Breast epithelium (tissue), 4 donors: ENCODE measurements around the gene UMOD. TPM values are rescaled to one million over a fixed set of nuclear protein-coding genes. Genes with fewer than 3 reads are reported as not detected.
"Not testable (repeated sequence)": the region's sequence is repeated elsewhere in the genome, so short reads cannot be mapped to it uniquely, and the experiment has no call there.

Source experiments
- DNase-seq, 2 donors: peaks; one replicate each; pipeline ENCODE4 v3.0.0-alpha.2; 2019; ENCODE audit warnings: low spot score in 2 of 2
- H3K27ac ChIP-seq, 2 donors: fragments of 200-600 bp; sonication (generic) in 1 of 2; one replicate each; pipeline ENCODE4 v1.5.1; 2016 to 2019; ENCODE audit warnings: mild to moderate bottlenecking in 1 of 2
- H3K27me3 ChIP-seq, 2 donors: fragments of 200-600 bp; sonication (generic) in 1 of 2; one replicate each; pipeline versions ENCODE4 v1.5.1 to v1.6.0; 2017 to 2019; ENCODE audit warnings: control low read depth in 1 of 2, mild to moderate bottlenecking in 1 of 2
- H3K36me3 ChIP-seq: fragments of 200-600 bp; one replicate; pipeline ENCODE4 v1.5.1; 2019
- H3K4me1 ChIP-seq, 2 donors: fragments of 200-600 bp; sonication (generic); one replicate each; pipeline ENCODE4 v1.5.1; 2016 to 2019; ENCODE audit warnings: control low read depth in 1 of 2
- H3K4me3 ChIP-seq, 3 donors: fragments of 200-600 bp; sonication (generic); 1 replicate in 2 of 3; 2 replicates in 1 of 3; pipeline ENCODE4 v1.5.1; 2016 to 2019; ENCODE audit warnings: mild to moderate bottlenecking in 3 of 3, moderate library complexity in 2 of 3
- H3K9me3 ChIP-seq, 2 donors: fragments of 200-600 bp; sonication (generic) in 1 of 2; one replicate each; pipeline ENCODE4 v1.5.1; 2016 to 2019; ENCODE audit warnings: control low read depth in 1 of 2
- POLR2A ChIP-seq: fragments of 450-650 bp; IDR thresholded peaks from one replicate; pipeline ENCODE4 v1.6.1; 2016; ENCODE audit warnings: antibody characterized with exemption, mild to moderate bottlenecking, moderate library complexity
- POLR2AphosphoS5 ChIP-seq, 3 donors: sonication (generic); formaldehyde crosslinking; IDR thresholded peaks; one replicate each; pipeline ENCODE4 v1.6.1; 2017; ENCODE audit warnings: antibody characterized with exemption in 3 of 3
- intact Hi-C: fragments of 100-400 bp; cut with DNase I; formaldehyde crosslinking; loops from one replicate; pipeline ENCODE4 v1.15.1; 2023; ENCODE audit warnings: low total_unique reads
- total RNA-seq, 3 donors: library from RNA; depleted of rRNA; stranded (reverse); fragments of >200 nt; gene quantifications; one replicate each; pipeline ENCODE4 v1.1.0, GENCODE V29; 2016
- TF ChIP-seq, protein P1 (sequence below), 3 donors: fragments of 450-650 bp; IDR thresholded peaks; one replicate each; pipeline ENCODE4 v1.5.1; 2016 to 2017; ENCODE audit warnings: antibody characterized with exemption in 3 of 3, mild to moderate bottlenecking in 3 of 3, moderate library complexity in 3 of 3

The UMOD gene
- total RNA-seq, 3 donors from 2014 or later: not detected

- H3K36me3 ChIP-seq: no peaks in the 10 kb centered on the region
- no peak for DNase-seq
- no peaks in the 10 kb centered on the region for H3K27me3 ChIP-seq
- H3K4me3 ChIP-seq: no peak overlapping the region
- H3K4me1 ChIP-seq: no peaks in the 10 kb centered on the region
- no peak overlapping the region for H3K27ac ChIP-seq
- intact Hi-C loops: no loop called here
- no peaks in the 10 kb centered on the region for H3K9me3 ChIP-seq
- no peak for TF ChIP-seq POLR2AphosphoS5 (IDR thresholded peaks at IDR 0.05)
- no peak for TF ChIP-seq POLR2A
Measured at GRCh38 chr16:20318006-20318405, 34.5 kb downstream of the UMOD start.

- intact Hi-C loops: no loop called here
Measured at GRCh38 chr16:20317117-20317516, 35.4 kb downstream of the UMOD start.

DNA sequence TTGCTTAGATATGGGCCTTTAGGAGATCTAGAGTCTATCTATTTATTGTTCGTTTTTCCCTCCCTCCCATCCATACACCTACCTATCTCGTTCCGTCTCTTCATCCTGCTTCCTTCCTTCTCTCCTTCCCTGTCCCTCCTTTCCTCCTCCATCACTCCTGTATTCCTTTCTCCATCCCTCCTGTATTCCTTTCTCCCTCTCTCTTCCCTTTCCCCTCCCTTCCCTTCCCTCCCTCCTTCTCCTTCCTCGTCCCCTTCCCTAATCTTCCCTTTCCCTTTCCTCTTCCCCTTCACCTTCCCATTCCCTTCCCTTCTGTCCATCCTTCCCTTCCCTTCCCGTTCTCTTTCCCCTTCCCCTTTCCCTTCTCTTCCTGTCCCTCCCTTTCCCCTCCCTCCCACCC is 35.8 kb downstream of the UMOD start:
- no peak for DNase-seq
- TF ChIP-seq POLR2AphosphoS5 (IDR thresholded peaks at IDR 0.05) (no peak), POLR2A (no peak)
- TF ChIP-seq, protein P1, sequence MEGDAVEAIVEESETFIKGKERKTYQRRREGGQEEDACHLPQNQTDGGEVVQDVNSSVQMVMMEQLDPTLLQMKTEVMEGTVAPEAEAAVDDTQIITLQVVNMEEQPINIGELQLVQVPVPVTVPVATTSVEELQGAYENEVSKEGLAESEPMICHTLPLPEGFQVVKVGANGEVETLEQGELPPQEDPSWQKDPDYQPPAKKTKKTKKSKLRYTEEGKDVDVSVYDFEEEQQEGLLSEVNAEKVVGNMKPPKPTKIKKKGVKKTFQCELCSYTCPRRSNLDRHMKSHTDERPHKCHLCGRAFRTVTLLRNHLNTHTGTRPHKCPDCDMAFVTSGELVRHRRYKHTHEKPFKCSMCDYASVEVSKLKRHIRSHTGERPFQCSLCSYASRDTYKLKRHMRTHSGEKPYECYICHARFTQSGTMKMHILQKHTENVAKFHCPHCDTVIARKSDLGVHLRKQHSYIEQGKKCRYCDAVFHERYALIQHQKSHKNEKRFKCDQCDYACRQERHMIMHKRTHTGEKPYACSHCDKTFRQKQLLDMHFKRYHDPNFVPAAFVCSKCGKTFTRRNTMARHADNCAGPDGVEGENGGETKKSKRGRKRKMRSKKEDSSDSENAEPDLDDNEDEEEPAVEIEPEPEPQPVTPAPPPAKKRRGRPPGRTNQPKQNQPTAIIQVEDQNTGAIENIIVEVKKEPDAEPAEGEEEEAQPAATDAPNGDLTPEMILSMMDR (IDR thresholded peaks at IDR 0.05): no peak
- intact Hi-C loops: no loop called here
- Histone ChIP-seq H3K4me1 (no peaks in the 10 kb centered on the region), H3K27me3 (no peaks in the 10 kb centered on the region), H3K9me3 (no peaks in the 10 kb centered on the region), H3K27ac (no peak overlapping the region), H3K4me3 (no peak overlapping the region), H3K36me3 (no peaks in the 10 kb centered on the region)

More at GRCh38 chr16:20317117-20317516, 35.4 kb downstream of the UMOD start:
- H3K27me3 ChIP-seq: no peaks in the 10 kb centered on the region
- H3K27ac ChIP-seq: no peak overlapping the region
- TF ChIP-seq POLR2AphosphoS5 (IDR thresholded peaks at IDR 0.05) (no peak), POLR2A (no peak)
- TF ChIP-seq, protein P1 (IDR thresholded peaks at IDR 0.05): no peak
- no peaks in the 10 kb centered on the region for H3K36me3 ChIP-seq
- H3K4me3 ChIP-seq: no peak overlapping the region
- DNase-seq: no peak
- no peaks in the 10 kb centered on the region for H3K9me3 ChIP-seq
- H3K4me1 ChIP-seq: no peaks in the 10 kb centered on the region

DNA sequence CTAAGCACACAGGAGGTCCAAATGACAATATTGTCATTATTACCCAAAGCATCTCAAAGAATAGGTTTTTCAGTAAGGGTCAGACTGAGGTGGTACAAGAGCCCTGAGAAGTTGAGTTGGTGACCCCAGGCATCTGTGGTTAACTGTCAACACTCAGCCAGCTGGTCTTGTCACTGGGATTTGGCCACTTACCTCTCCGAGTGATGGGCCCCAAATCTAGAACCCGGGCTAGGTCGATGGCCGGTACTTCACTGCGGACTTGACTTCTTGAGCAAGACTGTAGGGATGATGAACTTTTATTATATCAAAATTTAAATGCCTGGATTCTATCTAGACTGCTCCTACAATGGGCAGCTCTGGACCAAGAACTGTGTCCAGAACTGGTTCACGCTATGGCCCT is 36.8 kb downstream of the UMOD start:
- Histone ChIP-seq H3K4me3 (no peak overlapping the region), H3K27me3 (no peaks in the 10 kb centered on the region), H3K9me3 (no peaks in the 10 kb centered on the region), H3K36me3 (no peaks in the 10 kb centered on the region), H3K4me1 (no peaks in the 10 kb centered on the region), H3K27ac (no peak overlapping the region)
- intact Hi-C loops: no loop called here
- TF ChIP-seq POLR2A (no peak), POLR2AphosphoS5 (IDR thresholded peaks at IDR 0.05) (no peak)
- TF ChIP-seq, protein P1 (IDR thresholded peaks at IDR 0.05): no peak
- DNase-seq: no peak

GRCh38 chr16:20314575-20314974 is 37.9 kb downstream of the UMOD start:
- Histone ChIP-seq H3K36me3 (no peaks in the 10 kb centered on the region), H3K4me1 (no peaks in the 10 kb centered on the region), H3K27me3 (no peaks in the 10 kb centered on the region), H3K9me3 (no peaks in the 10 kb centered on the region), H3K27ac (no peak overlapping the region), H3K4me3 (no peak overlapping the region)
- intact Hi-C loops: no loop called here
- no peak for DNase-seq
- TF ChIP-seq POLR2A (no peak), POLR2AphosphoS5 (IDR thresholded peaks at IDR 0.05) (no peak)
- TF ChIP-seq, protein P1 (IDR thresholded peaks at IDR 0.05): no peak

DNA sequence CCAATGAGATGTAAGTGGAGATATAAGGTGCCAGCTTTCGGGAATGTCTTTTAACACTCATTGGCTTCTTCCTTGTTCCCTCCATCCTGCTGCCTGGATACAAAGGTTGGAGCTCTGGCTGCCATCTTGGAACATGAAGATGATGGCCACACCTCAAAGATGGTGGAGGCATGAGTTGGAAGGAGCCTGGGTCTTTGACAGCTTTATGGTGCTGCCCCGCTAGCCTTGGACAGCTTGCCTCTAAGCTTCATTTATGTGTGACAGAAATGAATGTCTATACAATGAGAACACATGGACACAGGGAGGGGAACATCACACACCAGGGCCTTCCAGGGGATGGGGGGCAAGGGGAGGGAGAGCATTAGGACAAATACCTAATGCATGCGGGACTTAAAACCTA is 38.8 kb downstream of the UMOD start:
- TF ChIP-seq POLR2AphosphoS5 (IDR thresholded peaks at IDR 0.05): no peak
- Histone ChIP-seq H3K27ac (no peak overlapping the region), H3K4me3 (no peak overlapping the region), H3K4me1 (no peaks in the 10 kb centered on the region), H3K36me3 (no peaks in the 10 kb centered on the region), H3K27me3 (no peaks in the 10 kb centered on the region), H3K9me3 (no peaks in the 10 kb centered on the region)
- intact Hi-C loops: no loop called here
- no peak for DNase-seq

DNA sequence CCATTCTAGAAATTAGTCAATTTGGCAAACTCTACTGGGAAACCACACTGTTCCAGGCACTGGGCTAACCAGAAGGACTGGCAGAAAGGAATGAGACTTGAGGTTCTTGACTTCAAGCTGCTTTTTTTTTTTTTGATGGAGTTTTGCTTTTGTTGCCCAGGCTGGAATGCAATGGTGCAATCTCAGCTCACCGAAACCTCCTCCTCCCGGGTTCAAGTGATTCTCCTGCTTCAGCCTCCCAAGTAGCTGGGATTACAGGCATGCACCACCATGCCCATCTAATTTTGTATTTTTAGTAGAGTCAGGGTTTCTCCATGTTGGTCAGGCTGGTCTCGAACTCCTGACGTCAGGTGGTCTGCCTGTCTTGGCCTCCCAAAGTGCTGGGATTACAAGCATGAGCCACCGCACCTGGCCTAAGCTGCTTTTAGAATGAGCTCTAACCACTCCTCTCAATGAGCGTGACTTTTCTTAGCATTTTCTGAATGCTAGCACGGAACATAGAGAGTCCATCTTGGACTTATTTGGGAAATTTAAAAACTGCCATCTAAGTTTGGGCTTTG is 39.9 kb downstream of the UMOD start:
- H3K27ac ChIP-seq, H3K4me1 ChIP-seq, intact Hi-C loops, H3K27me3 ChIP-seq, H3K4me3 ChIP-seq, H3K9me3 ChIP-seq, DNase-seq, H3K36me3 ChIP-seq: not testable (repeated sequence)
